BLaER1 treated with 17β-estradiol and CSF1 and Interleukin-3, amounts not matched to agents 10 nM and 100 nM (cell line): ENCODE measurements around the gene LHFPL6.

ENCODE experiments used
- H3K27ac ChIP-seq, 11 experiments: shearing (Covaris generic); formaldehyde crosslinking; 2 replicates each; pipeline ENCODE4 v1.8.1; 2022
- H3K27me3 ChIP-seq, 11 experiments: shearing (Covaris generic); formaldehyde crosslinking; 2 replicates each; pipeline ENCODE4 v1.8.1; 2022
- H3K36me3 ChIP-seq, 11 experiments: shearing (Covaris generic); formaldehyde crosslinking; 2 replicates each; pipeline ENCODE4 v1.8.1; 2022
- H3K4me1 ChIP-seq, 10 experiments: shearing (Covaris generic); formaldehyde crosslinking; 2 replicates each; pipeline ENCODE4 v1.8.1; 2022
- H3K4me2 ChIP-seq, 11 experiments: shearing (Covaris generic); formaldehyde crosslinking; 2 replicates each; pipeline ENCODE4 v1.8.1; 2022
- H3K4me3 ChIP-seq, 10 experiments: shearing (Covaris generic); formaldehyde crosslinking; 2 replicates each; pipeline ENCODE4 v1.8.1; 2022
- H3K9ac ChIP-seq, 11 experiments: shearing (Covaris generic); formaldehyde crosslinking; 2 replicates each; pipeline ENCODE4 v1.8.1; 2022
- H3K9me3 ChIP-seq, 11 experiments: shearing (Covaris generic); formaldehyde crosslinking; replicated peaks in 1 of 11; 2 replicates each; pipeline ENCODE4 v1.8.1; 2022
- H4K20me1 ChIP-seq, 11 experiments: shearing (Covaris generic); formaldehyde crosslinking; 2 replicates each; pipeline ENCODE4 v1.8.1; 2022
- Cebpa-rat ChIP-seq, 11 experiments: shearing (Covaris generic); IDR thresholded peaks; 2 replicates each; pipeline ENCODE4 v1.8.1; 2022

The LHFPL6 gene

GRCh38 chr13:39385154-39385553, 217.8 kb downstream of the LHFPL6 start:
- Histone ChIP-seq H4K20me1 (no peaks in the 10 kb centered on the region), H3K9me3 (no peaks in the 10 kb centered on the region), H3K4me3 (no peak overlapping the region), H3K4me1 (no peaks in the 10 kb centered on the region), H3K27me3 (no peaks in the 10 kb centered on the region), H3K27ac (no peak overlapping the region), H3K4me2 (no peak overlapping the region), H3K9ac (no peak overlapping the region), H3K36me3 (no peaks in the 10 kb centered on the region)
- no peak for TF ChIP-seq Cebpa-rat (IDR thresholded peaks at IDR 0.05)

- TF ChIP-seq Cebpa-rat (IDR thresholded peaks at IDR 0.05), result no peak
- Histone ChIP-seq H3K4me1 (no peaks in the 10 kb centered on the region), H3K4me3 (no peak overlapping the region), H3K9ac (no peak overlapping the region), H3K36me3 (no peaks in the 10 kb centered on the region), H3K9me3 (no peaks in the 10 kb centered on the region), H3K27me3 (no peaks in the 10 kb centered on the region), H3K4me2 (no peak overlapping the region), H3K27ac (no peak overlapping the region), H4K20me1 (no peaks in the 10 kb centered on the region)
These were observed 221.5 kb downstream of the LHFPL6 start for GRCh38 chr13:39381456-39381855.

- Histone ChIP-seq H3K9me3 (no peaks in the 10 kb centered on the region), H3K4me3 (no peak overlapping the region), H3K27me3 (no peaks in the 10 kb centered on the region), H4K20me1 (no peaks in the 10 kb centered on the region), H3K9ac (no peak overlapping the region), H3K27ac (no peak overlapping the region), H3K4me2 (no peak overlapping the region), H3K4me1 (no peaks in the 10 kb centered on the region), H3K36me3 (no peaks in the 10 kb centered on the region)
- TF ChIP-seq Cebpa-rat (IDR thresholded peaks at IDR 0.05), result no peak
These were observed 223.0 kb downstream of the LHFPL6 start for GRCh38 chr13:39379667-39380655.

- H3K9ac ChIP-seq, result no peak overlapping the region
- TF ChIP-seq Cebpa-rat (IDR thresholded peaks at IDR 0.05), result no peak
- no peaks in the 10 kb centered on the region for H4K20me1 ChIP-seq
- no peaks in the 10 kb centered on the region for H3K4me1 ChIP-seq
- no peaks in the 10 kb centered on the region for H3K9me3 ChIP-seq
- no peaks in the 10 kb centered on the region for H3K27me3 ChIP-seq
- H3K4me2 ChIP-seq, result no peak overlapping the region
- H3K36me3 ChIP-seq, result no peaks in the 10 kb centered on the region
- H3K4me3 ChIP-seq, result no peak overlapping the region
- no peak overlapping the region for H3K27ac ChIP-seq
These were observed 223.9 kb downstream of the LHFPL6 start for GRCh38 chr13:39379118-39379517.

- no peak overlapping the region for H3K4me3 ChIP-seq
- no peak overlapping the region for H3K9ac ChIP-seq
- TF ChIP-seq Cebpa-rat (IDR thresholded peaks at IDR 0.05), result no peak
- H3K27ac ChIP-seq, result no peak overlapping the region
- no peak overlapping the region for H3K4me2 ChIP-seq
- H4K20me1 ChIP-seq, result no peaks in the 10 kb centered on the region
- no peaks in the 10 kb centered on the region for H3K36me3 ChIP-seq
- H3K27me3 ChIP-seq, result no peaks in the 10 kb centered on the region
- no peaks in the 10 kb centered on the region for H3K9me3 ChIP-seq
- H3K4me1 ChIP-seq, result no peaks in the 10 kb centered on the region
These were observed 224.7 kb downstream of the LHFPL6 start for GRCh38 chr13:39378306-39378705.

GRCh38 chr13:39377699-39378098, 225.3 kb downstream of the LHFPL6 start:
- Histone ChIP-seq H3K9ac (no peak overlapping the region), H3K4me1 (no peaks in the 10 kb centered on the region), H3K9me3 (no peaks in the 10 kb centered on the region), H4K20me1 (no peaks in the 10 kb centered on the region), H3K4me2 (no peak overlapping the region), H3K4me3 (no peak overlapping the region), H3K36me3 (no peaks in the 10 kb centered on the region), H3K27ac (no peak overlapping the region), H3K27me3 (no peaks in the 10 kb centered on the region)
- no peak for TF ChIP-seq Cebpa-rat (IDR thresholded peaks at IDR 0.05)

- TF ChIP-seq Cebpa-rat (IDR thresholded peaks at IDR 0.05), result no peak
- Histone ChIP-seq H3K27me3 (no peaks in the 10 kb centered on the region), H3K4me3 (no peak overlapping the region), H3K9me3 (no peaks in the 10 kb centered on the region), H4K20me1 (no peaks in the 10 kb centered on the region), H3K4me1 (no peaks in the 10 kb centered on the region), H3K27ac (no peak overlapping the region), H3K4me2 (no peak overlapping the region), H3K9ac (no peak overlapping the region), H3K36me3 (no peaks in the 10 kb centered on the region)
These were observed 226.9 kb downstream of the LHFPL6 start for GRCh38 chr13:39376076-39376475.

GRCh38 chr13:39375601-39376000, 227.4 kb downstream of the LHFPL6 start:
- Histone ChIP-seq H3K27ac (no peak overlapping the region), H3K4me2 (no peak overlapping the region), H3K9me3 (no peaks in the 10 kb centered on the region), H3K4me1 (no peaks in the 10 kb centered on the region), H3K36me3 (no peaks in the 10 kb centered on the region), H3K9ac (no peak overlapping the region), H3K27me3 (no peaks in the 10 kb centered on the region), H3K4me3 (no peak overlapping the region), H4K20me1 (no peaks in the 10 kb centered on the region)
- TF ChIP-seq Cebpa-rat (IDR thresholded peaks at IDR 0.05), result no peak

GRCh38 chr13:39374741-39375189, 228.2 kb downstream of the LHFPL6 start:
- TF ChIP-seq Cebpa-rat (IDR thresholded peaks at IDR 0.05), result no peak
- no peaks in the 10 kb centered on the region for H3K36me3 ChIP-seq
- H4K20me1 ChIP-seq, result no peaks in the 10 kb centered on the region
- no peaks in the 10 kb centered on the region for H3K9me3 ChIP-seq
- no peaks in the 10 kb centered on the region for H3K4me1 ChIP-seq
- no peak overlapping the region for H3K4me2 ChIP-seq
- no peak overlapping the region for H3K9ac ChIP-seq
- no peak overlapping the region for H3K27ac ChIP-seq
- no peak overlapping the region for H3K4me3 ChIP-seq
- H3K27me3 ChIP-seq, result no peaks in the 10 kb centered on the region

GRCh38 chr13:39373145-39373544, 229.8 kb downstream of the LHFPL6 start:
- no peaks in the 10 kb centered on the region for H3K27me3 ChIP-seq
- H3K4me2 ChIP-seq, result no peak overlapping the region
- no peaks in the 10 kb centered on the region for H3K4me1 ChIP-seq
- no peak overlapping the region for H3K4me3 ChIP-seq
- no peak overlapping the region for H3K9ac ChIP-seq
- no peak overlapping the region for H3K27ac ChIP-seq
- no peak for TF ChIP-seq Cebpa-rat (IDR thresholded peaks at IDR 0.05)
- no peaks in the 10 kb centered on the region for H3K9me3 ChIP-seq
- H3K36me3 ChIP-seq, result no peaks in the 10 kb centered on the region
- H4K20me1 ChIP-seq, result no peaks in the 10 kb centered on the region
